GM19324 (cell line): Measurements from ENCODE around the gene UBXN2A.
A peak's percentile ranks its signal among the peaks of the same experiment; 100 is the strongest.
"Not testable (repeated sequence)": the region's sequence is repeated elsewhere in the genome, so short reads cannot be mapped to it uniquely, and the experiment has no call there.

Source experiments
- ATAC-seq: cut with Tn5 transposase; IDR thresholded peaks from one replicate; pipeline ENCODE4 v1.9.1; 2021; ENCODE audit warnings: mild to moderate bottlenecking, moderate library complexity; ENCODE audit not compliant: unreplicated experiment, low FRiP score

Gene UBXN2A

DNA sequence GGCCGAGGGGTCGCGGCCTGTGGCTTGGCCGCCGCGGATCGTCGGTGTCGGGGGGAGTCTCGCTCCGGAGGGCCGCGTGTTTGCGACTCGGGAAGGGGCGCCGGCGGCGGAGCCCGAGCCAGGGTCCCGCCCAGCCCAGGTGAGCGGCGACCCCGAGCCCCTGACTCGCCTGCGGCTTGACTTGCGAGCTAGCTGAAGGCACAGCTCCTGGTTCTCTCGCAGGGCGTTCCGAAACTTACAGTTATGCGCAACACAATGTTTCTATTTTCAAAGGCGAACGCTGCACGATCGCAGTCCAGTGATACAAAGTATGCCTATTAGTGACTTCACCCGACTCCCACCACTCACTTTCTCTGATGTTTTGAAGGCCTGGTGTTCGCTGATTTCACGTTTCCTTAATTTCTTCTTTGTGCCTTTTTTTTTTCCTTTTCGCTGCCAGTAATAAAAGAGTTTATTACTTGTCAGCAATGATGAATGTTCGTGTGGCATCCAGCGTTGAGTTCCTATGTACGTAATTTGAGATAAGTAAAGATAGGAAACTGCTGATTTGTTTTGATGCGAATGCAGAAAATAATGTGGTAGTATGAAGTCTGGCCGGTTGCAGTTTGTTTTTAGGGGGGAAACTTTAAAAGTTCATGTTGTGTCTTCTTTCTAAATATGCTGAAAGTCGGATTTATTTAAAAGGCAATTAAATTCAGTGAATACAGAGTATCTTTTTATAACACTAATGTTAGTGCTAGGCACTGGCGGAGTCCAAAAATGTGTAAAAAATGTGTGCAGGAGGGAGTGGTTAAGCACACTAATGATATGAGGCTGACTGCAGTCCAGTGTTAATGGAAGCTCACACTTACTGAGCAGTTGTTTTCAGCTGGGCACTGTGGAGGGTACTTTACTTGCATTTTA is 706 bp downstream of the UBXN2A start:
- ATAC-seq: peak; percentile 65

- ATAC-seq: no peak
These were observed 1.4 kb downstream of the UBXN2A start for GRCh38 chr2:23941644-23942043.

DNA sequence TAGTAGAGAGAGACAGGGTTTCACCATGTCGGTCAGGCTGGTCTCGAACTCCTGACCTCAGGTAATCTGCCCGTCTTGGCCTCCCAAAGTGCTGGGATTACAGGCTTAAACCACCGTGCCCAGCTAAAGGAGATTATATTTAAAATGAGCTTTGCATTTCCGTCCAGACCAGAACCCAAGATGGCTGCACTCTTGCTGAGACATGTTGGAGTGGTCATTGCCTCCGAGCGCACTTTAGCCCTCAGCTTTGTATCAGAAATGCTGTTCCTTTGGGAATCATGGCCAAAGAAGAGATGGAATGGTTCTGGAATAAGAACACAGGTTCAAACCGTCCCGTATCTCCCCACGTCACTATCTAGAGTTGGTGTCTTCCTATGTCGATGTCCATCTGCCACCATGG is 3.4 kb downstream of the UBXN2A start:
- no peak for ATAC-seq

- ATAC-seq: no peak
These were observed 4.3 kb downstream of the UBXN2A start for GRCh38 chr2:23944527-23944926.

DNA sequence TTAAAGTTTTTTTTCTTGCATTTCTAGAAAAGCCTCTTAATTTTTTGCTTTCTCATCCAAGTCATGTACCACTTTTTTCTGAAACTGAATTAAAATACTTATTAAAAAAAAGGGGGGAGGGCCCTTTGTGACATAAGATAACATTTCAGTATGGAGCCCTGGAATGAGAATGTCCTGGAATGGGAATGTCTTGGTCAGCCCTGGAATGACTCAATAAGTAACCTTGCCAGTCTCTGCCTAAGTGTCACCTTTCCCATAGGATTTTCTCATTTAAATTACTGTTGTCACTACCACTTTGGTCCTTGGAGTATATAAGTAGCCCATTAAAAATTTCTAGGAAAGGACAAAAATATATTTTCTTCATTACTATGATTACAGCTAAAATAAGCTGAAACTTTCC is 4.7 kb downstream of the UBXN2A start:
- no peak for ATAC-seq

GRCh38 chr2:23947350-23947749 is 7.1 kb downstream of the UBXN2A start:
- no peak for ATAC-seq

DNA sequence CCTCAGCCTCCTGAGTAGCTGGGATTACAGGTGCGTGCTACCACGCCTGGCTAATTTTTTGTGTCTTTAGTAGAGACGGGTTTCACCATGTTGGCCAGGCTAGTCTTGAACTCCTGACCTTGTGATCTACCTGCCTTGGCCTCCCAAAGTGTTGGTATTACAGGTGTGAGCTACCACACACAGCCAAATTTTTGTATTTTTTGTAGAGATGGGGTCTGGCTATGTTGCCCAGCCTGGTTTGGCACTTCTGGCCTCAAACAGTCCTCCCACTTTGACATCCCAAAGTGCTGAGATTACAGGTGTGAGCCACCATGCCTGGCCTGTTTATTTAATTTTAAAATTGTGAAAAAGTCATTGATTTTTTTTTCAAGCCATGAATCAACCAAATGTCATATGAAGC is 12.3 kb downstream of the UBXN2A start:
- ATAC-seq: not testable (repeated sequence)

DNA sequence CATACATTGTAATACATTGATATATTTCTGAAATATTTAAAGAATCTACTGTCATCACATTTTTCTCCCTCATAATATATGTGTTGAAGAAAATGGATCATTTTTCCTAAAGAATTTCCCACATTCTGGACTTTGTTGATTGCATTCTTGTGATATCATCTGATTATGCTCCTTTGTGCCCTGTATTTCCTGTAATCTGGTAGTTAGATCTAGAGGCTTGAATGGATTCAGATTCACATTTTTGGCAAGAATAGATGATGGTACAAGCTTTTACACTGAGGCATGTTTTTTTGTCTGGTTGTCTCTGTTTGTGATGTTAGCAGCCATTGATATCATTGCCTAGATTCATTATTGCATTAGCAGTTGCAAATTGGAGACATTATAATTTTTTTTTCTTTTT is 13.4 kb downstream of the UBXN2A start:
- ATAC-seq: no peak

DNA sequence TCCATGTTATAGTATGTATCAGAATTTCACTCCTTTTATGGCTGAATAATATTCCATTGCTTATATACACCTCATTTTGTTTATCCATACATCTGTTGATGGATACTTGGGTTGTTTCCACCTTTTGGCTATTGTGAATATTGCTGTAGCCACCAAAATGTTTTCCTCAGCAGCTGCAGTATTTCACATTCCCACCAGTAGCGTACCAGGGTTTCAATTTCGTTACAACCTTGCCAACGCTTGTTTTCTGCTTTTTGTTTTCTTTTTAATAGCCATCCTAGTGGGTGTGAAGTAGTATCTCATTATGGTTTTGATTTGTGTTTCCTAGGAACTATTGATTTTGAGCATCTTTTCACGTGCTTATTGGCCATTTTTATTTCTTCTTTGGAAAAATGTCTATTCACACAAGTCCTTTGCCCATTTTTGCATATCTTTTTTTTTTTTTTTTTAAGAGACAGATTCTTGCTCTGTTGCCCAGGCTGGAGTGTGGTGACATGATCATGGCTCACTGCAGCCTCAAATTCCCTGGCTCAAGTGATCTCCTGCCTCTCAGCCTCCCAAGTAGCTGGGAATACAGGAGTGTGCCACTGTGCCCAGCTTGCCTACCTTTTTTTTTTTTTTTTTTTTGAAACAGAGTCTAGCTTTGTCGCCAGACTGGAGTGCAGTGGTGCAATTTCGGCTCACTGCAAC is 14.2 kb downstream of the UBXN2A start:
- no peak for ATAC-seq

DNA sequence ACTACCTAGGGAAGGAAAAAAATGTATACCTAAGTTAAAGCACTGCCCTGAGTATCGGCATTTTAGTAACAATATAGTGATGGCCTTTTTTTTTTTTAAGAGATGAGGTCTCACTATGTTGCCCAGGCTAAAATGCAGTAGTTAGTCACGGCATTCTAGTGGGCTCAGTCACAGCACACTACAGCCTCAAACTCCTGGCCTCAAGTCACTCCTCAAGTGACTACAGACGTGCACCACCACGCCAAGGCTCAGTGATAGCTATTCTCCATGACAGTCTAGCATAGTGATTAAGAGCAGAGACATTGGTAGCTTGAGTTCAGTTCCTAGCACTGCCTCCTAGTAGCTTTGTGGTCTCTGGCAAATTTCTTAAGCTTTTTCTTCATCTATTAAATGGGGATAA is 27.6 kb downstream of the UBXN2A start:
- ATAC-seq: no peak

DNA sequence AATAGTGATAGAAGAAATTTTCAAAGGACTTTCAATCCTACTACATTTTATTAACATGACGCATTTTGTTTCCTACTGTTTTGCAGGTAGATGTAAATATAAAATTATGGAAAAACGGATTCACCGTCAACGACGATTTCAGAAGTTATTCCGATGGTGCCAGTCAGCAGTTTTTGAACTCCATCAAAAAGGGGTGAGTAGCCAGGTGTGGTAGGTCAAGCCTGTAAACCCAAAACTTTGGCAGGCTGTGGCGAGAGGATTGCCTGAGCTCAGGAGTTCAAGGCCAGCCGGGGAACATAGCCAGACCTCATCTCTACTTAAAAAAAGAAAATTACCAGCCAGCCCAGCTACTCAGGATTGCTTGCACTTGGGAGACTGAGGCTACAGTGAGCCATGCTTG is 36.6 kb downstream of the UBXN2A start:
- no peak for ATAC-seq

- no peak for ATAC-seq
These were observed 48.1 kb downstream of the UBXN2A start for GRCh38 chr2:23988371-23988770.

DNA sequence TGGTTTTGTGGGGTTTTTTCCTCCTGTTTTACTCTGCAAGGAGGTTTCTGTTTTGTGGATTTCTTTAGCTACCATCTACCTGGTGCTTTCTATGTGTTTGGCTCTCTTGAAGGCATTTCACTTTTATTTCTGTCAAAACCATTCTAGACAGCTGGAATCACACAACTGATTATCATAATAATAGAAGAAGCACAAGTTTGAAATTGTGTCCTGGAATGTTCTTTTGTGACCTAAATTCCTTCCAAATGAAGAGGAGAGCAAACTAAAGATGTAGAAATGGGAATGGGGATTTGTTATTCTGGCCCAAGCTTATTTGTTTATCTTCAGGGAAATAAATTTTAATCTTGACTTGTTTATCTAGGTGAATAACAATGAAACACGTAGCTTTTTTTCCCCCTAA is 52.7 kb downstream of the UBXN2A start:
- ATAC-seq: no peak

GRCh38 chr2:23993736-23994269 is 53.5 kb downstream of the UBXN2A start:
- no peak for ATAC-seq

- no peak for ATAC-seq
These were observed 54.3 kb downstream of the UBXN2A start for GRCh38 chr2:23994567-23994966.

GRCh38 chr2:24007693-24008092 is 67.4 kb downstream of the UBXN2A start:
- ATAC-seq: no peak

DNA sequence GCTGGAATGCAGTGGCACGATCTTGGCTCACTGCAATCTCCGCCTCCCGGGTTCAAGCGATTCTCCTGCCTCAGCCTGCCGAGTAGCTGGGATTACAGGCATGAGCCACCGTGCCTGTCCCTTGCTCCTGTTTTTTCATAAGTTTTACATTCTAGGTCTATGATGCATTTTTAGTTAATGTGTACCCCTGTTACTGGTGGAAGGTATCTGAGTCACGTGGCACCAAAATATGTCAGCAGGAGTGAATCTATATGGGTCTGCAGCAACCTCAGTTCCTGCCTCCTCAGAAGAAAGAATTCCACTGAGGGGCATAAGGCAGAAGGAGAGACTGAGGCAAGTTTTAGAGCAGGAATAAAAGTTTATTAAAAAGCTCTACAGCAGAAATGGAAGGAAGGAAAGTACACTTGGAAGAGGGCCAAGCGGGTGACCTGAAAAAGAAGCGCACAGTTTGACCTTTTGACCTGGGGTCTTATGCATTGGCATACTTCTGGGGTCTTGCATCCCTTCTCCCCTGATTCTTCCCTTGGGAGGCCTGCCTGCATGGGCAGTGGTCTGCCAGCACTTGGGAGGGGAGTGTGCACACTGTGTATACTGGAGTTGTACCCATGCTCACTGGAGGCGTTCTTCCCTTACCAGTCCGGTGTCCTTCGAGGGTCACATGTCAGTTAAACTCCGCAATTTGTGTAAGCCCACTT is 68.6 kb downstream of the UBXN2A start:
- ATAC-seq: no peak

DNA sequence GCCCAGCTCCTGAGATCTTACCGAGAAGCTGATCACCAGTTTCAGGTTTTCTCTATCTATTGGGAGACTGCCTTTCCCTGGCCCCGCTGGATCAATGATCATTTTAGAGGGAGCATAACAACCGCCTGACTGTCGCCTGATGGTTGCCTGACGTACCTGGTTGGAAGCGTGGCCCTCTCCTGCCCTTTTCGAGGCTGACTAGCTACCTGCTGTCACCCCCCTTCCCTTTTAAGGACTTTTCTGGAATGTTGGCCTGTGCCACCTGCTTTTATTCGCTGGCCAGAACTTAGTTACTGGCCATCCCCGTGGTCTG is 69.1 kb downstream of the UBXN2A start:
- no peak for ATAC-seq

DNA sequence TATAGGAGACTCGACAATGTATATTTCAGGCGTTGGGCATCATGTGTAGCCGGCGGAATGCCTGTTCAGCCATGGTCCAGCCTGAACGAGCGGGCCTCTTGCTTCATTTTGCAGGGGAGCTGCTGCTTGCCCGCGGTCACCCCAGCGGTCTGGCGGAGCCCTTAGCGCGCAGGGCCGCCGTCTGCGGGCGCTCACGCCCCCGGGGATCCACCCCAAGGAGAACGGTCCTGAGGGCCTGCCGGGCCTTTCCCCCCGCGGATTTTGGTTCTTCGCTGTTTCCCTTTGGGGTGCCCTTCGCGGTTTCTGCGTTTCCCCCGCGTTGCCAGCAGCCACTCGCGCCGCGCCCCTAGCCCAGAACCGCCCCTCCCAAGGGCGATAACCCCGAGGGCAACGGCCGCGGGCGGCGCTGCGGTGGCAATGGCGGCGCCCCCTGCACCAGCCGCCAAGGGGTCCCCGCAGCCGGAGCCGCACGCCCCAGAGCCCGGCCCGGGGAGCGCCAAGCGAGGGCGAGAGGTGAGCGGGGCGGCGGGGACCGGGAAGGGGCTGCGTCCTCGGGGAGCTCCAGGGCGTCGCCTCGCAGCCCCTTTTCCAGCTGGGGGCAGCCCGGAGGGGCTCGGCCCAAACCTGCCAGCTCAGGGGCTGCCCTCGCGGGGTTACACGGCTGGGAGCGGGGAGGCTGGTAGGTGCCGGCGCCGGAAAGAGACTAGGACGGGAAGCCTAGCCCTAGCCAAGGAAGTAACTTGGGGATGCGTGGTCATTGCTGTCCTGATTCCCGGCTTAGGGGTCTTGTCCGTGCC is 69.6 kb downstream of the UBXN2A start, which contains the start of gene MFSD2B:
Gene MFSD2B (plus strand): TSS at position 406 of the 797 bp plus-strand sequence. CDS start 12 bp downstream, at position 418.
- ATAC-seq: no peak
